Psoas muscle (tissue), 8 donors: ENCODE results near the gene GTF3C5. TPM values are rescaled to one million over a fixed set of nuclear protein-coding genes. Genes with fewer than 3 reads are reported as not detected.
"Not testable (repeated sequence)": the region's sequence is repeated elsewhere in the genome, so short reads cannot be mapped to it uniquely, and the experiment has no call there.

ENCODE experiments used
- ATAC-seq, 4 donors: fragments of 200-7000 bp; cut with Tn5 transposase; one replicate each; pipeline ENCODE4 v1.9.1; 2020; ENCODE audit warnings: moderate library complexity in 3 of 4, mild to moderate bottlenecking in 2 of 4
- DNase-seq, 2 donors: peaks; one replicate each; pipeline ENCODE4 v3.0.0-alpha.2; 2020
- H3K27ac ChIP-seq: fragments of 200-600 bp; one replicate; pipeline ENCODE4 v1.8.0; 2022
- H3K27me3 ChIP-seq, 3 donors: fragments of 200-600 bp in 1 of 3; one replicate each; pipeline versions ENCODE4 v1.6.1 to v1.8.0; 2013 to 2022; ENCODE audit warnings: low read length in 2 of 3, mild to moderate bottlenecking in 2 of 3, moderate library complexity in 1 of 3; ENCODE audit not compliant: insufficient read depth in 3 of 3
- H3K36me3 ChIP-seq, 2 donors: fragments of 200-600 bp in 1 of 2; one replicate each; pipeline versions ENCODE4 v1.6.1 to v1.8.0; 2013 to 2022; ENCODE audit warnings: low read depth in 1 of 2, mild to moderate bottlenecking in 1 of 2, moderate library complexity in 1 of 2; ENCODE audit not compliant: insufficient read depth in 1 of 2
- H3K4me1 ChIP-seq: fragments of 200-600 bp; one replicate; pipeline ENCODE4 v1.8.0; 2022
- H3K4me3 ChIP-seq: fragments of 200-600 bp; one replicate; pipeline ENCODE4 v1.8.0; 2022; ENCODE audit warnings: mild to moderate bottlenecking
- H3K9me3 ChIP-seq: fragments of 200-600 bp; one replicate; pipeline ENCODE4 v1.8.0; 2022
- CTCF ChIP-seq: fragments of 200-600 bp; IDR thresholded peaks from one replicate; pipeline ENCODE4 v1.8.0; 2022; ENCODE audit warnings: antibody characterized with exemption
- WGBS, 3 donors: extraction: QIAGEN DNeasy Blood & Tissue Kit; methylation state at CpG; one replicate each; pipeline versions ENCODE4 v1.1.6 to v1.1.7; 2013; 5-methylcytosine and 5-hydroxymethylcytosine counted together
- intact Hi-C, 2 donors: fragments of 100-400 bp; cut with DNase I; formaldehyde crosslinking; loops; one replicate each; pipeline versions ENCODE4 v1.11.0 to v1.14.2; 2022
- polyA plus RNA-seq, 3 donors: library from polyadenylated mRNA; stranded (reverse); fragments of 200-250 nt; gene quantifications; one replicate each; pipeline ENCODE4 v1.2.3, GENCODE V29; 2013
- total RNA-seq, 4 donors: library from RNA; stranded (reverse); fragmentation: NEBNext Ultra II Directional in 2 of 4; extraction: Animal tissue kit (Norgen Biotek cat#: 25700) in 2 of 4; gene quantifications; one replicate each; pipeline versions ENCODE4 v1.2.1 to v1.2.4, GENCODE V29; 2021 to 2023
- donor health status: healthy with polysubstance abuse.
- donor health status: DM: no; HTN: no; CAD: no; lungs with moderate emphysema.
- donor health status: Bipolar disorder and iron deficiency.
- donor health status: healthy.
- donor health status: DM: yes; HTN: yes; CAD: no.
- donor health status: DM: no; HTN: no; CAD: no.
- donor health status: DM: no; HTN: no; CAD: no.
- donor health status: DM: yes; HTN: yes; CAD: no.

Gene GTF3C5
- total and polyA plus RNA-seq, 7 donors = 34.6 to 70.8 (median 42.7) TPM

GRCh38 chr9:133089271-133089671 lies 58.5 kb downstream of the GTF3C5 start:
- Histone ChIP-seq H3K36me3 (no peaks in the 10 kb centered on the region), H3K27ac (no peak overlapping the region), H3K4me1 (no peaks in the 10 kb centered on the region), H3K4me3 (no peak overlapping the region), H3K27me3 (no peaks in the 10 kb centered on the region), H3K9me3 (no peaks in the 10 kb centered on the region)
- DNase-seq (no peak), ATAC-seq (no peak)
- intact Hi-C loops = no loop called here
- no peak for TF ChIP-seq CTCF
- WGBS, 3 donors = 69 to 78% (median 70%) methylated on average over 6 of the region's 6 CpGs

DNA sequence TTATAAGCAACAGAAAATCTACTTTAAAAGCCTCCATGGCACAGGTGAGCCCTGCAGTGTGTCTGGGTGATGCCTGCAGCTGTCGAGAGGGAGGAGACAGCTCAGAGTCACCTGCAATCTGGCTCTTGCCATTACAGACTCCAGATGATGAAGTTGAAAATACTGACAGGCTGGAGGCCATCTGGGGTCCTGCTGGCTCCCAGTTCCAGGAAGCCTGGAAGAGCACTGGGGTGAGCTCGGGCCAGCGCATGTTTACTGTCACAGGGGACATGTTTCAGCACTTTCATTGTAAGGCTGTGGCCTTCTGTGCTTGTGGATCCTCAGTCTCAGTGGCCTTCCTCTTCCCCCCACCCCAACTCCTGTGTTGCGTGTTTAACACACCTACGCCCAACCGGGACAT lies 59.4 kb downstream of the GTF3C5 start:
- H3K36me3 ChIP-seq = no peaks in the 10 kb centered on the region
- peaks cover 3% of the 10 kb centered on the region for H3K9me3 ChIP-seq
- no peaks in the 10 kb centered on the region for H3K27me3 ChIP-seq
- no peaks in the 10 kb centered on the region for H3K4me1 ChIP-seq
- intact Hi-C loops = no loop called here
- no peak overlapping the region for H3K27ac ChIP-seq
- ATAC-seq = peak in 2 of 4 donors; percentile 23 to 26
- no peak overlapping the region for H3K4me3 ChIP-seq
- DNase-seq = no peak
- 24 to 36% (median 27%) methylated on average over 5 to 6 of the region's 6 CpGs for WGBS, 3 donors
- TF ChIP-seq CTCF = no peak

DNA sequence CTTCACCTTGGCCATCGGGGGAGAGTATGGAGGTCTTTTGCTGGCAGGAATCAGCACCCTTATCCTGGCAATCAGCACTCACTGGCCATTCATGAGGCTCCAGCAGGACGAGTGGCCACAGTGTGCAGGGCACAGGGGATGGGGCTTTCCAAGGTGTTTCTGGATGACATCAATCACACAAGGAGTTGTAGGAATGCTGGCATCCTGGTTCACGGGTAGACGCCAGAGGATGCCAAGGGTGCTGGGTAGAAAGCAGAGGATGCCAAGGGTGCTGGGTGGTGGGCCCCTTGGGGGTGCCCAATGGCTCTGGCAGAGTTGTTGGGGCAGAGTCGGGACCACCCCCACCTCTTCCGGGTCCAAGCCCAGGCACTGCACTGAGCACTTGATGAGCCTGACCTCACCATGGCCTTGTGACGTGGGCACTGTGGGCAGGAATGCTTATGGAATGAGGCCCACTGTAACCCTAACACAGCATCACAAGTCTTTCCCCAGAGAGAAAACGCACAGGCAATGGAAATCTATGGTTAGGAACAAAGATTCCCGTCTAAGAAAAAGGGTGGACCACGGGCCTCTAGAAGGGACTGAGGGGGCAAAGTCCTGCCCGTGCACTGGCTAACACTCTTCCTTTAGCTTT lies 60.1 kb downstream of the GTF3C5 start:
- intact Hi-C loops = no loop called here
- DNase-seq (no peak), ATAC-seq (peak in 2 of 4 donors; percentile 17 to 19)
- no peaks in the 10 kb centered on the region for H3K4me1 ChIP-seq
- peaks cover 8% of the 10 kb centered on the region for H3K9me3 ChIP-seq
- H3K4me3 ChIP-seq = no peak overlapping the region
- H3K27me3 ChIP-seq = no peaks in the 10 kb centered on the region
- 65 to 70% (median 69%) methylated on average over 11 of the region's 11 CpGs for WGBS, 3 donors
- no peaks in the 10 kb centered on the region for H3K36me3 ChIP-seq
- H3K27ac ChIP-seq = no peak overlapping the region
- TF ChIP-seq CTCF = no peak

DNA sequence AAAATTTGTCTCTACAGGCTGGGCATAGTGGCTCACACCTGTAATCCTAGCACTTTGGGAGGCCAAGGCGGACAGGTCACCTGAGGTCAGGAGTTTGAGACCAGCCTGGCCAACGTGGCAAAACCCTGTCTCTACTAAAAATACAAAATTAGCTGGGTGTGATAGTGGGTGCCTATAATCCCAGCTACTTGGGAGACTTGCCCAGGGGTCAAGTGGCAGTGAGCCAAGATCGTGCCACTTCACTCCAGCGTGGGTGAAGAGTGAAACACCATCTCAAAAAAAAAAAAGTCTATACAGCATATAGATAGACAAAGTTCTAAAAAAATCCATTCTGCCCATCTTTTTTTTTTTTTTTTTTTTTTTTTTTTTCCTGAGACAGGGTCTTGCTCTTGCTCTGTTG lies 63.6 kb downstream of the GTF3C5 start:
- intact Hi-C loops, ATAC-seq: not testable (repeated sequence)
- 54 to 59% (median 58%) methylated on average over 4 of the region's 4 CpGs for WGBS, 3 donors

GRCh38 chr9:133094842-133095393 lies 64.1 kb downstream of the GTF3C5 start:
- no peak for DNase-seq
- intact Hi-C loops = no loop called here
- 94 to 96% (median 95%) methylated on average over 3 of the region's 3 CpGs for WGBS, 3 donors
- no peak for TF ChIP-seq CTCF
- Histone ChIP-seq H3K27me3 (no peaks in the 10 kb centered on the region), H3K4me1 (no peaks in the 10 kb centered on the region), H3K36me3 (peaks cover 0 to 35% of the 10 kb centered on the region in 2 donors), H3K27ac (no peak overlapping the region), H3K4me3 (no peak overlapping the region), H3K9me3 (peaks cover 19% of the 10 kb centered on the region)
- ATAC-seq = no peak

More for the DNA sequence above, 63.6 kb downstream of the GTF3C5 start:
- Histone ChIP-seq H3K36me3 (peaks cover 0 to 29% of the 10 kb centered on the region in 2 donors), H3K9me3 (peaks cover 19% of the 10 kb centered on the region)
- not testable (repeated sequence) for H3K27ac ChIP-seq, H3K4me1 ChIP-seq, H3K27me3 ChIP-seq, DNase-seq, H3K4me3 ChIP-seq
